GM15510 (cell line): Measurements from ENCODE around the gene IGF2BP3.

Source experiments
- POLR2A ChIP-seq: IDR thresholded peaks from 3 replicates; pipeline ENCODE4 v1.6.1; 2011; ENCODE audit warnings: borderline replicate concordance; ENCODE audit not compliant: insufficient read length; ENCODE audit errors: extremely low read depth

IGF2BP3 gene

GRCh38 chr7:23474094-23474828 lies 4.0 kb upstream of the IGF2BP3 start:
- peak; percentile 89 for TF ChIP-seq POLR2A

- no peak for TF ChIP-seq POLR2A
These were observed 3.5 kb upstream of the IGF2BP3 start for GRCh38 chr7:23473844-23474093.

GRCh38 chr7:23472956-23473843 lies 2.9 kb upstream of the IGF2BP3 start:
- TF ChIP-seq POLR2A: no peak

DNA sequence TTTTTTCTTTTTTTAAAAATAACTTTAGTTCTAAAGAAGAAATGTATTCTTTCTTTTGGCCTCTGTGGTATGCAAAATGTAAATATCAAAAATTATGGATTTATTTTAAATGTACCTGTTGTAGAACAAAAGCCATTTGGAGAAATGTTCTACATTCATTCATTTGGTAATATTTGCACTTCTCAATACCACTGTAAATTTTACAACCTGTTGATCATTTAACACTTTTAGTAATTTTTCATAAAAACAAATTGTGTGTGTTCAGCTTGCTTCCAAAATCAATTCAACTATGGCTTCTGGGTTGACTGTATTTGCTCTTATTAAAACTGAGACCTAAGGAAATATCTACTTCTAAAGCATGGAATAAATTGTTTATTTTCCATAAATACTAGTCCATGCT lies 2.3 kb upstream of the IGF2BP3 start:
- TF ChIP-seq POLR2A: no peak

DNA sequence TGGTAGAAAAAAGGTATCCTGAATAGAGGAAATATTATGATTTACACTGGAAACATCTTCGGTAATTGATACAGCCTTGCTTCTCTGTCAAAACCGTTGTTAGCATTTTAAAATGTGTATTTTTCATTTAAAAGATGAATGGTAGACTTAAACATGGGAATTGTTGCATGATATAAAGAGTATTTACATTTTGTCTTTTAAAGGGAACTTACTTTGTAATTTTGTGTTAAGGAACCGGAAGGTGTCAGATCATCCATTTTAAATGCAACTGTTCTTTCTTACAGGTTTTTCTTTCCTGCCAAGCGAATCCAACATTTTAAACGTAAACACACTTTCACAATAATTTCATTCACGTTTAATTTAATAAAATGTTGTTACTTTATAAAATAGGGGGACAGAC lies 1.8 kb upstream of the IGF2BP3 start:
- no peak for TF ChIP-seq POLR2A

GRCh38 chr7:23471106-23471859 lies 992 bp upstream of the IGF2BP3 start:
- TF ChIP-seq POLR2A: peak; percentile 64

GRCh38 chr7:23469961-23470250 lies 385 bp downstream of the IGF2BP3 start:
- no peak for TF ChIP-seq POLR2A

DNA sequence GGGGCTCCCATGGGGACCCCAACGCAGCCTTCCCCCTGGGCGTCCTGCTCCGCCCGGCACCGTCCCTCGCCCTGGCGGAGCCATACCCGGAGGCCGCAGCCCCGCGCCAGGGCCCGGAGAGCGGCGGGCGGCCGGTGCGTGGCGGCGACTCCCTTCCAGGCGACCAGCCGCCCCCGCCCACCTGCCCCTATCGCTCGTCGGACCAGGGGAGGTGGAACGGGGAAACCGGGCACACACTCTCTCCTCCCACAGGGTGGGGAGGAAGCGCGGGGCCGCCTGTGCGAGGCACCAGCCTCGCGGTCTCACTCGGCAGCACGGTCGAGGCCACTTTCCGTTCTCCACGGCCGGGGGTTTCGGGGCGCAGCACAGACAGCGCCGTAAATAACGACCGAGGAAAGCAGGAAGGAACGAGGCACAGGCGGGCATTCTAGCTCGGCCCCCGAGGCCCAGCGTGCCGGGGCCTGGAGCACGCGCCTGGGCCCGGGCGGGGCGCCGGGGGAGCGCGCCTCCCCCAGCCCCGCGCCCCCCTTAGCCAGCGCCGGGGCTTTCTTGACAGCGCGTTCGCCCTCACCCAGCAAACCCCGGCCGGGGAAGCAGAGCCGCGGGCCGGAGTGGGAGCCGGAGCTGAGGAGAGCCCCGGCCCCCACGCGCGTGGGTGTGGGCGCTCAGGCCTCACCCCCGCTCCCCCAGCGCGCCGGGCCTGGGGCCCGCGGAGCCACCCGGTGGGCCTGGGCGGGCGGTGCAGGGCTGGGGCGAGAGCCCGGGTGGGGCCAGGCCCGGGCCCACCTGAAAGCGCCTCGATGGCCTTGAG lies 936 bp downstream of the IGF2BP3 start:
- TF ChIP-seq POLR2A: peak; percentile 51

DNA sequence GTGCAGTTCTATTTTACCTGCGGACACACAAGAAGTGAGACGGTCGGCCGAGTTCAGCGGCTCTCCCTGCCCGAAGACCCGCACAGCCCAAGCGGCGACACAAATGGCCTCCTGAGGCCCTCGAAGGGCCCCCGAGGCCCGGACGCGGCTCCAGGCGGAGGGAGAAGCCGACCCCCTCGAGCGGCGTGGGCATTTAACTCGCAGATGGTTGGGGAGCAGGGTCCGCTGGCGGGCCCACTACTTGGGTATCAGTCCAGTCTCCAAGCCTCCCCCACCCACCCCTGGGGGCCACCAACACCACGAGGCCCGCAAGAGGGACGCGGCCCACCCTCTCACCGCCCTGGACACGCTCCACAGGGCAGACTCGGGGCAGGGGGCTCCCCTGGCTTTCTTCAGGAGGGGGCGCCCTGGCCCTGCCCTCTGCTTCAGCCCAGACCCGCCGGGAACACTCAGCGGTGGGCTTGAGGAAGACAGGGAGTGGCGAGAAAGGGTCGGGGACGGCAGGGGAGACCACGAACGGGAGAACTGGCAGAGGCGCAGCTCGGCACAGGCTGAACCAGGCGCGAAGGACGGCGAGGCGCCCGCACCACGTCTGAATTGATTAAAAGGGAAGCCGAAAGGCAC lies 1.7 kb downstream of the IGF2BP3 start:
- TF ChIP-seq POLR2A: no peak

GRCh38 chr7:23467806-23468525 lies 2.3 kb downstream of the IGF2BP3 start:
- peak; percentile 13 for TF ChIP-seq POLR2A

- TF ChIP-seq POLR2A: no peak
These were observed 2.9 kb downstream of the IGF2BP3 start for GRCh38 chr7:23467291-23467805.

DNA sequence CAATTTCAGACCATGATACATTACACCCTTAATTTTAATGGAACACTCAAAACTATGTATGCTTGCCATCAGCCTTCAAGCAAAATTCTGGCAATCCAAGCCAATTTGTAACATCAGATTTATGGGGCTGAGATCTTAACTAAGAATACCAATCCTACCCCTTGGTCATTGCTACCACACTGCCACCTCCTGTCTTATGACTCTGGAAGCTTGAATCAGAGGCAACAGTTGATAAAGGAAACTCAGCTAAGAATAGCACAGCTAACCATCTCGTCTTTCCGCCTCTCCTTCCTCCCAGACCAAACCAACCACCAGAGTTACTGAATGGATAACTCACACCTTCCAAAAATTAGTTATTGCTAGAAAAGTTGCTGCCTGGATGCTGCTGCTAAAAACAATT lies 7.4 kb downstream of the IGF2BP3 start:
- no peak for TF ChIP-seq POLR2A

GRCh38 chr7:23458044-23458443 lies 12.2 kb downstream of the IGF2BP3 start:
- no peak for TF ChIP-seq POLR2A
